ENCODE results near the gene SPDYA. TPM values are rescaled to one million over a fixed set of nuclear protein-coding genes. Genes with fewer than 3 reads are reported as not detected.

Gene SPDYA
- total and polyA plus RNA-seq, 2 donors: 0.04 to 7.1 TPM

DNA sequence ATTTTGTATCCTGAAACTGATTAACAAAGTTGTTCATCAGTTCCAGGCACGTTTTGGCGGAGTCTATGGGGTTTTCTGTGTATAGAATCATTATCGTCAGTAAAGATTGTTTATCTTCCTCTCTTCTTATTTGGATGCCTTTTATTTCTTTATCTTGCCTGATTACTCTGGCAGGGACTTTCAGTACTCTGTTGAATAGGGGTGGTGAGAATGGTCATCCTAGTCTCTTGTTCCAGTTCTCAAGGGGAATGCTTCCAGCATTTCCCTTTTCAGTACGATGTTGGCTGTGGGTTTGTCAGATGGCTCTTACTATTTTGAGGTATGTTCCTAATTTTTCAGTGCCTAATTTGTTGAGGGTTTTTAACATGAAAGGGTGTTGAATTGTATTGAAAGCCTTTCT, 14.0 kb upstream of the SPDYA start:
- Histone ChIP-seq H3K4me1 (ENCODE audit: insufficient read depth) (no peaks in the 10 kb centered on the region), H3K36me3 (ENCODE audit: insufficient read depth) (peaks cover 1% of the 10 kb centered on the region), H3K4me3 (ENCODE audit: low read depth, low read length) (no peak overlapping the region), H3K27ac (ENCODE audit: low read depth) (no peak overlapping the region)
- WGBS: 77% methylated on average over 4 of the region's 4 CpGs
- no peak for DNase-seq (ENCODE audit: extremely low spot score)

DNA sequence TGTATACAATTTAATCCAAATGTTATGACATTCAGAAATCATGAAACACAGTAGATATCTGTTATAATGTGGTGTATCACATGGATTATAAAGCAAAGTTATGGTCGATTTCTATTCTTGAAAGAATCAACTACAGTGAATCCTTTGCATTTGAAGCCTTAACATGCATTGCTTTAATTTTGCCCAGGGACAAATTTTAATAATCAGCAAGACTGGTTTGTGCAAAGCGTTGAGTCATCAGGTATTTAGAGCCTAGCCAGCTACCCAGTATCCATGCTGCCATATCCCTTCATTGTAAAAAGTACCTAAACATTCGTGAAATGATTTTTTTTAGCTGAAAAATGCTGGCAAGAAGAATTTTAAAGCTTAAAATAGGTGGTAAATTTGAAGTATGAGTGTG, 8.9 kb upstream of the SPDYA start:
- Histone ChIP-seq H3K36me3 (ENCODE audit: insufficient read depth) (peaks cover 7% of the 10 kb centered on the region), H3K4me3 (ENCODE audit: low read depth, low read length) (no peak overlapping the region), H3K27ac (ENCODE audit: low read depth) (no peak overlapping the region), H3K4me1 (ENCODE audit: insufficient read depth) (no peaks in the 10 kb centered on the region)
- WGBS: 79% methylated on average over 3 of the region's 3 CpGs
- DNase-seq (ENCODE audit: extremely low spot score): no peak

- no peak for DNase-seq (ENCODE audit: extremely low spot score)
- no peak overlapping the region for H3K27ac ChIP-seq (ENCODE audit: low read depth)
- no peaks in the 10 kb centered on the region for H3K4me1 ChIP-seq (ENCODE audit: insufficient read depth)
- no peak overlapping the region for H3K4me3 ChIP-seq (ENCODE audit: low read depth, low read length)
- peaks cover 7% of the 10 kb centered on the region for H3K36me3 ChIP-seq (ENCODE audit: insufficient read depth)
- 44% methylated on average over 4 of the region's 4 CpGs for WGBS
Observed at GRCh38 chr2:28802975-28803429, 7.6 kb upstream of the SPDYA start.

GRCh38 chr2:28809927-28810326, 707 bp upstream of the SPDYA start:
- peak overlapping the region; percentile 47 for H3K4me3 ChIP-seq (ENCODE audit: low read depth, low read length)
- peaks cover 2% of the 10 kb centered on the region for H3K36me3 ChIP-seq (ENCODE audit: insufficient read depth)
- H3K4me1 ChIP-seq (ENCODE audit: insufficient read depth): no peaks in the 10 kb centered on the region
- no peak for DNase-seq (ENCODE audit: extremely low spot score)
- WGBS: 70% methylated on average over 10 of the region's 10 CpGs
- no peak overlapping the region for H3K27ac ChIP-seq (ENCODE audit: low read depth)

DNA sequence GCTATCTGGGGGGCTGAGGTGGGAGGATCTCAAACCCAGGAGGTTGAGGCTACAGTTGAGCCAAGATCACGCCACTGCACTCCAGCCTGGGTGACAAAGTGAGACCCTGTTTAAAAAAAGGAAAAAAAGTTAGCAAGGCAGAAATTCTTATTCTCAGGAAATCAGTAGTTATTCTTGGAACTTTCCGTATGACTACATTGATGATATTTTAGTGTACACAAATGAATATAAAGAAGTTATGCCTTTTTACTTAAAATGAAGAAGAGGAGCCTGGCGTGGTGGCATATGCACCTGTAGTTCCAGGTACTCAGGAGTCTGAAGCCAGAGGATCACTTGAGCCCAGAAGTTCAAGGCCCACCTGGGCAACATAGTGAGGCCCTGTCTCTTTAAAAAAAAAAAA, 7.4 kb downstream of the SPDYA start:
- H3K36me3 ChIP-seq (ENCODE audit: insufficient read depth): no peaks in the 10 kb centered on the region
- H3K27ac ChIP-seq (ENCODE audit: low read depth): no peak overlapping the region
- DNase-seq (ENCODE audit: extremely low spot score): no peak
- H3K4me1 ChIP-seq (ENCODE audit: insufficient read depth): no peaks in the 10 kb centered on the region
- 90% methylated on average over 3 of the region's 3 CpGs for WGBS
- H3K4me3 ChIP-seq (ENCODE audit: low read depth, low read length): no peak overlapping the region

- no peaks in the 10 kb centered on the region for H3K36me3 ChIP-seq (ENCODE audit: insufficient read depth)
- H3K27ac ChIP-seq (ENCODE audit: low read depth): no peak overlapping the region
- WGBS: 5% methylated on average over 8 of the region's 8 CpGs
- DNase-seq (ENCODE audit: extremely low spot score): peak; percentile 2
- no peaks in the 10 kb centered on the region for H3K4me1 ChIP-seq (ENCODE audit: insufficient read depth)
- no peak overlapping the region for H3K4me3 ChIP-seq (ENCODE audit: low read depth, low read length)
Observed at GRCh38 chr2:28821295-28821958, 10.8 kb downstream of the SPDYA start.

GRCh38 chr2:28822036-28822435, 11.4 kb downstream of the SPDYA start:
- no peaks in the 10 kb centered on the region for H3K4me1 ChIP-seq (ENCODE audit: insufficient read depth)
- DNase-seq (ENCODE audit: extremely low spot score): no peak
- H3K36me3 ChIP-seq (ENCODE audit: insufficient read depth): no peaks in the 10 kb centered on the region
- H3K4me3 ChIP-seq (ENCODE audit: low read depth, low read length): no peak overlapping the region
- no peak overlapping the region for H3K27ac ChIP-seq (ENCODE audit: low read depth)

DNA sequence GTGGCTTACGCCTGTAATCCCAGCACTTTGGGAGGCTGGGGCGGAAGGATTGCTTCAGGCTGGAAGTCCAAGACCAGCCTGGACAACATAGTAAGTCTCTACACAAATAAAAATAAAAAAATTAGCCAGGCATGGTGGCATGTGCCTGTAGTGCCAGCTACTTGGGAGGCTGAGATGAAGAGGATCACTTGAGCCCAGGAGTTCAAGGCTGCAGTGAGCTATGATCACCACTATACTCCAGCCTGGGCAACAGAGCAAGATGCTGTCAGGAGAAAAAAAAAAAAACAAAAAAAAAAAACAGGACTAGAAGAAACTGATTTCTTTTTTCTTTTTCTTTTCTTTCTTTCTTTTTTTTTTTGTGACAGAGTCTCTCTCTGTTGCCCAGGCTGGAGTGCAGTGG, 13.6 kb downstream of the SPDYA start:
- no peak for DNase-seq (ENCODE audit: extremely low spot score)
- WGBS: 92% methylated on average over 2 of the region's 2 CpGs

GRCh38 chr2:28824870-28825269, 14.2 kb downstream of the SPDYA start:
- no peak for DNase-seq (ENCODE audit: extremely low spot score)
- no peaks in the 10 kb centered on the region for H3K36me3 ChIP-seq (ENCODE audit: insufficient read depth)
- H3K27ac ChIP-seq (ENCODE audit: low read depth): no peak overlapping the region

More for the DNA sequence above, 13.6 kb downstream of the SPDYA start:
- H3K4me1 ChIP-seq (ENCODE audit: insufficient read depth): no peaks in the 10 kb centered on the region
- no peaks in the 10 kb centered on the region for H3K36me3 ChIP-seq (ENCODE audit: insufficient read depth)
- no peak overlapping the region for H3K4me3 ChIP-seq (ENCODE audit: low read depth, low read length)
- H3K27ac ChIP-seq (ENCODE audit: low read depth): no peak overlapping the region

GRCh38 chr2:28828382-28828781, 17.7 kb downstream of the SPDYA start:
- H3K4me3 ChIP-seq (ENCODE audit: low read depth, low read length): no peak overlapping the region
- no peak for DNase-seq (ENCODE audit: extremely low spot score)
- 88% methylated on average over 2 of the region's 2 CpGs for WGBS
- H3K36me3 ChIP-seq (ENCODE audit: insufficient read depth): no peaks in the 10 kb centered on the region
- no peak overlapping the region for H3K27ac ChIP-seq (ENCODE audit: low read depth)
- H3K4me1 ChIP-seq (ENCODE audit: insufficient read depth): no peaks in the 10 kb centered on the region

More at GRCh38 chr2:28824870-28825269, 14.2 kb downstream of the SPDYA start:
- Histone ChIP-seq H3K4me1 (ENCODE audit: insufficient read depth) (no peaks in the 10 kb centered on the region), H3K4me3 (ENCODE audit: low read depth, low read length) (no peak overlapping the region)

GRCh38 chr2:28833740-28834470, 23.3 kb downstream of the SPDYA start:
- WGBS: 92% methylated on average over 2 of the region's 2 CpGs
- no peak for DNase-seq (ENCODE audit: extremely low spot score)
- Histone ChIP-seq H3K4me3 (ENCODE audit: low read depth, low read length) (no peak overlapping the region), H3K36me3 (ENCODE audit: insufficient read depth) (no peaks in the 10 kb centered on the region), H3K27ac (ENCODE audit: low read depth) (no peak overlapping the region), H3K4me1 (ENCODE audit: insufficient read depth) (no peaks in the 10 kb centered on the region)

DNA sequence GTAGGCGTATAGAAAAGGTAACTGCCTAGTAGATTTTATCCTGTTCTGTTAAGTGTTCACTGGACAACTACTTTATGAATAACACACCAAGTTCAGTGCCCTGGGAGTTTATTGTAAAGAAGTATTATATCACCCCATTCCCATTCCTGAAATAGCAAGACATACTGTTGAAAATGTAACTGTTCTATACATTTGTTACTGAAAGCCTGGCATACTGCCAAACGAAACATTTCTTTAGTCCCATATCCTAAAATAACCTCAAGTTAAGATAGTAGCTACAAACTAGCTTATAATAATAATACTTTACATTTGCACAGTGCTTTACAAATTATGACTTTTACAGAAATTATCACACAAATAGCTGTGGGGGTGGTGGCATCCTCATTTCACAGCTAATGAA, 25.1 kb downstream of the SPDYA start:
- Histone ChIP-seq H3K36me3 (ENCODE audit: insufficient read depth) (no peaks in the 10 kb centered on the region), H3K4me1 (ENCODE audit: insufficient read depth) (no peaks in the 10 kb centered on the region), H3K27ac (ENCODE audit: low read depth) (no peak overlapping the region), H3K4me3 (ENCODE audit: low read depth, low read length) (no peak overlapping the region)
- DNase-seq (ENCODE audit: extremely low spot score): no peak
- 38% methylated on average over 2 of the region's 2 CpGs for WGBS

DNA sequence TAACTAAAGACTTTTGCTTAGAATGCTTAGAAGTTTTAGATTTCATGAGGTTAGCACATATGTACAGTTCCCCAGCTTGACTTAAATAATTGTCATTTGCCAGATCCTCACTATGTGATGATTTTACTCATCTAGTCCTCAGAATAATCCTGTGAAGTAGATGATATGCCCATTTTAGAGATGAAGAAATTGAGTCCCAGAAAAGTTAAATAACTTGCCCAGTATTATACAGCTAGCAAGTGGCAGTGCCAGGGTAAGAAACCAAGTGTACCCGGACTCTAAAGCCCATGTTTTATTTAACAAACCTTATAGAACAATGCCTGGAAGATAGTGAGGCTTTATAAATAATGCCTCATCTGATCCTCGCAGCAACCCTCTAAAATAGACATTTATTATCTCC, 28.3 kb downstream of the SPDYA start:
- DNase-seq (ENCODE audit: extremely low spot score): no peak
- 90% methylated on average over 2 of the region's 2 CpGs for WGBS
- no peak overlapping the region for H3K4me3 ChIP-seq (ENCODE audit: low read depth, low read length)
- no peak overlapping the region for H3K27ac ChIP-seq (ENCODE audit: low read depth)
- no peaks in the 10 kb centered on the region for H3K4me1 ChIP-seq (ENCODE audit: insufficient read depth)
- no peaks in the 10 kb centered on the region for H3K36me3 ChIP-seq (ENCODE audit: insufficient read depth)

GRCh38 chr2:28842042-28842441, 31.4 kb downstream of the SPDYA start:
- whole genome bisulfite sequencing: 51% methylated on average over 3 of the region's 3 CpGs
- Histone ChIP-seq H3K27ac (ENCODE audit: low read depth) (no peak overlapping the region), H3K36me3 (ENCODE audit: insufficient read depth) (no peaks in the 10 kb centered on the region), H3K4me3 (ENCODE audit: low read depth, low read length) (no peak overlapping the region), H3K4me1 (ENCODE audit: insufficient read depth) (no peaks in the 10 kb centered on the region)
- DNase-seq (ENCODE audit: extremely low spot score): no peak
